ENCODE results near the gene FZD7. TPM values are rescaled to one million over a fixed set of nuclear protein-coding genes. Genes with fewer than 3 reads are reported as not detected.

Gene FZD7
- polyA plus RNA-seq, 3 donors = 57.5 to 76.9 (median 71.4) TPM

DNA sequence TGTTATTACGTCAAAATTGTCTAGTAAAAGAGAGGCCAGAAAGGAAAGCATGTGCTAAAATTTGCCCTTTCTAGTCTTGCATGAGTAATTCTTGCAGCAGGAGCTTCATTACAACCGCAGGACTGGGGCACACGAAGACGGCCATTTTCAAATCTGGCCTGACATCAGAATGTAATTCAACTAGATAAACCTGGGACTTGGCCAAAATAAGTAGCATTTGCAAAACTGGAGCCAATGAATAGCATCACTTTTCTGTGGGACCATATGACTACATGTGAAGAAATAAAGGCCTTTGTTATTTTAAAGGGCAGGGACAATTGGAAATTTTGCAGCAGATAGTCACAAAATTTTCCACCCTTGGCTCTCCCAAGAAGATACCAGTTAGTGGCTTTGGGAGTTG lies 3.0 kb upstream of the FZD7 start:
- no peak for DNase-seq (ENCODE audit: extremely low read depth in 1 of 11, low read depth in 9 of 11, low spot score in 4 of 11)

DNA sequence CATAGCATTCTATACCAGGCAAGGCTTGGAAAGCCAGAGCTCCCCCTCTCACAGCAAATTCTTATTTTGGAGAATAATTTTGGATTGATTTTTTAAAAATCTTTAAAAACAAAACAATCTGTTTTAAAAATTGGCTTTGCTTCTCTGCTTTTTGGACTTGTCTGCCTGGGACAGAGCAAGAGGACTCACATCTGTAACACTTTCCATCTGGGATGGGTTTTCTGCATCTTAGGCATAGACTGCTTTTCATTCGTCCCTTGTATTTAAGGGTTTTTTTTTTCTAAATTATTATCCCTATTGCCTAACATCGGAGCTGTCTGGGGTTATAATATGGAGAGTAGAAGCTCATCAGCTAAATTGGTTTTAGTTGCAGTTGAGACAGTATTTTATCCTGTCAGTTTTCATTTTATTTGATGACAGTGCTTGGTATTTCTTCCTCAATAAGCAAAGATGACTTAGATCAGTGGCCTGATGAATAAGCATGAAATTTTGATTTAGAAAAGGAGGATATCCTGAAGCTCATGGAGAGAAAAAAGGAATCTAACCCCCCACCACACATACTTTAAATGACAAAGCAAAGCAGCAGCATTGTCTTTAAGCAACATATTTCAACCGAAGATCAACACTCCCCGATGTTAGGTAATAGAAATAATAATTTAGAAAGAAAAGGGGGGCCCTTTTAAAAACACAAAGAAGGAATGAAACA lies 2.3 kb upstream of the FZD7 start:
- DNase-seq (ENCODE audit: extremely low read depth in 1 of 11, low read depth in 9 of 11, low spot score in 4 of 11) = no peak

DNA sequence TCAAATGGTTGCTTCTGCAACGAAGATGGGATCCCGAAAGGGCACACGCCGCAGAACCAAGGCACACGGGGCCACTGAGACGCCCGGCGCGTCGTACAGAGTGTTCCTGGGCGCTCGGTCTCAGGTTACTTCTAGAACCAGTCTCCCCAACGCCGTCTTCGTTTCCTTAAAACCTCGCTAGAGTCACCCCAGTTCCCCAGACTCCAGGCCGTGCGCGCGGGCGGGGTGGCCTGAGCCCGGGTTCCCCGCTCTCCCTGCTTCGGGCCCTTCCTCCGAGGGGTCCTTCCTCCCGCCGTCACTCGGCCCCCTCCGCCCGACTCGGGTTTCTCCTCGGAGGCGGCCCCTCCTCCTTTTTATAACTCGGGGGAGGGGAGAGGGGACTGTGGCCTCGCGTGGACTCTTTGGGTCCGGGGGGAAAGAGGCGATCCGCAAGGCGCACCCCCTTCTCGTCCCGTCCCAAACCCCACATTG lies 774 bp upstream of the FZD7 start:
- peak in 6 of 11 donors; percentile 64 to 82 (median 72) for DNase-seq (ENCODE audit: extremely low read depth in 1 of 11, low read depth in 9 of 11, low spot score in 4 of 11)

DNA sequence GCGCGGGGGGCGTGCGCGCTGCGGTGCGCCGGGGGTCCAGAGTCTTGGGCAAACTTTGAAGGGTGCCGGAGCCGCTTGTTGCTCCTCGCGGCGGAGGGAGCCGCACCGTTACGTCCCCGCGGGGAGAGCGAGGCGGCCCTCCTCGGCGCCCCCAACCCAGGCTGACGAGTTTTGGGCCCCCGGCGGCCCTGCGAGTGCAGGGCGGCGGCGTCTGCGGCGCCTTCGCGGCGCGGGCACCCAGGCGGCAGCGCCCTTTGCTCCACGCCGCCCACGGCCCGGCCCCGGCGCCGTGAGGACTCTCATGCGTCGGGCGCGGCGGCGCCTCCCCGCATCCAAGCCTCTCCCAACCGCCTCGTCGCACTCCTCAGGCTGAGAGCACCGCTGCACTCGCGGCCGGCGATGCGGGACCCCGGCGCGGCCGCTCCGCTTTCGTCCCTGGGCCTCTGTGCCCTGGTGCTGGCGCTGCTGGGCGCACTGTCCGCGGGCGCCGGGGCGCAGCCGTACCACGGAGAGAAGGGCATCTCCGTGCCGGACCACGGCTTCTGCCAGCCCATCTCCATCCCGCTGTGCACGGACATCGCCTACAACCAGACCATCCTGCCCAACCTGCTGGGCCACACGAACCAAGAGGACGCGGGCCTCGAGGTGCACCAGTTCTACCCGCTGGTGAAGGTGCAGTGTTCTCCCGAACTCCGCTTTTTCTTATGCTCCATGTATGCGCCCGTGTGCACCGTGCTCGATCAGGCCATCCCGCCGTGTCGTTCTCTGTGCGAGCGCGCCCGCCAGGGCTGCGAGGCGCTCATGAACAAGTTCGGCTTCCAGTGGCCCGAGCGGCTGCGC lies 814 bp downstream of the FZD7 start:
- no peak for DNase-seq (ENCODE audit: extremely low read depth in 1 of 11, low read depth in 9 of 11, low spot score in 4 of 11)

DNA sequence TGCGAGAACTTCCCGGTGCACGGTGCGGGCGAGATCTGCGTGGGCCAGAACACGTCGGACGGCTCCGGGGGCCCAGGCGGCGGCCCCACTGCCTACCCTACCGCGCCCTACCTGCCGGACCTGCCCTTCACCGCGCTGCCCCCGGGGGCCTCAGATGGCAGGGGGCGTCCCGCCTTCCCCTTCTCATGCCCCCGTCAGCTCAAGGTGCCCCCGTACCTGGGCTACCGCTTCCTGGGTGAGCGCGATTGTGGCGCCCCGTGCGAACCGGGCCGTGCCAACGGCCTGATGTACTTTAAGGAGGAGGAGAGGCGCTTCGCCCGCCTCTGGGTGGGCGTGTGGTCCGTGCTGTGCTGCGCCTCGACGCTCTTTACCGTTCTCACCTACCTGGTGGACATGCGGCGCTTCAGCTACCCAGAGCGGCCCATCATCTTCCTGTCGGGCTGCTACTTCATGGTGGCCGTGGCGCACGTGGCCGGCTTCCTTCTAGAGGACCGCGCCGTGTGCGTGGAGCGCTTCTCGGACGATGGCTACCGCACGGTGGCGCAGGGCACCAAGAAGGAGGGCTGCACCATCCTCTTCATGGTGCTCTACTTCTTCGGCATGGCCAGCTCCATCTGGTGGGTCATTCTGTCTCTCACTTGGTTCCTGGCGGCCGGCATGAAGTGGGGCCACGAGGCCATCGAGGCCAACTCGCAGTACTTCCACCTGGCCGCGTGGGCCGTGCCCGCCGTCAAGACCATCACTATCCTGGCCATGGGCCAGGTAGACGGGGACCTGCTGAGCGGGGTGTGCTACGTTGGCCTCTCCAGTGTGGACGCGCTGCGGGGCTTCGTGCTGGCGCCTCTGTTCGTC lies 1.7 kb downstream of the FZD7 start:
- DNase-seq (ENCODE audit: extremely low read depth in 1 of 11, low read depth in 9 of 11, low spot score in 4 of 11) = peak in 4 of 11 donors; percentile 65 to 67 (median 66)

DNA sequence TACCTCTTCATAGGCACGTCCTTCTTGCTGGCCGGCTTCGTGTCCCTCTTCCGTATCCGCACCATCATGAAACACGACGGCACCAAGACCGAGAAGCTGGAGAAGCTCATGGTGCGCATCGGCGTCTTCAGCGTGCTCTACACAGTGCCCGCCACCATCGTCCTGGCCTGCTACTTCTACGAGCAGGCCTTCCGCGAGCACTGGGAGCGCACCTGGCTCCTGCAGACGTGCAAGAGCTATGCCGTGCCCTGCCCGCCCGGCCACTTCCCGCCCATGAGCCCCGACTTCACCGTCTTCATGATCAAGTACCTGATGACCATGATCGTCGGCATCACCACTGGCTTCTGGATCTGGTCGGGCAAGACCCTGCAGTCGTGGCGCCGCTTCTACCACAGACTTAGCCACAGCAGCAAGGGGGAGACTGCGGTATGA lies 2.3 kb downstream of the FZD7 start:
- no peak for DNase-seq (ENCODE audit: extremely low read depth in 1 of 11, low read depth in 9 of 11, low spot score in 4 of 11)

DNA sequence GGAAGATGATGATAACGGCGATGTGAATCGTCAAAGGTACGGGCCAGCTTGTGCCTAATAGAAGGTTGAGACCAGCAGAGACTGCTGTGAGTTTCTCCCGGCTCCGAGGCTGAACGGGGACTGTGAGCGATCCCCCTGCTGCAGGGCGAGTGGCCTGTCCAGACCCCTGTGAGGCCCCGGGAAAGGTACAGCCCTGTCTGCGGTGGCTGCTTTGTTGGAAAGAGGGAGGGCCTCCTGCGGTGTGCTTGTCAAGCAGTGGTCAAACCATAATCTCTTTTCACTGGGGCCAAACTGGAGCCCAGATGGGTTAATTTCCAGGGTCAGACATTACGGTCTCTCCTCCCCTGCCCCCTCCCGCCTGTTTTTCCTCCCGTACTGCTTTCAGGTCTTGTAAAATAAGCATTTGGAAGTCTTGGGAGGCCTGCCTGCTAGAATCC lies 3.0 kb downstream of the FZD7 start:
- no peak for DNase-seq (ENCODE audit: extremely low read depth in 1 of 11, low read depth in 9 of 11, low spot score in 4 of 11)

DNA sequence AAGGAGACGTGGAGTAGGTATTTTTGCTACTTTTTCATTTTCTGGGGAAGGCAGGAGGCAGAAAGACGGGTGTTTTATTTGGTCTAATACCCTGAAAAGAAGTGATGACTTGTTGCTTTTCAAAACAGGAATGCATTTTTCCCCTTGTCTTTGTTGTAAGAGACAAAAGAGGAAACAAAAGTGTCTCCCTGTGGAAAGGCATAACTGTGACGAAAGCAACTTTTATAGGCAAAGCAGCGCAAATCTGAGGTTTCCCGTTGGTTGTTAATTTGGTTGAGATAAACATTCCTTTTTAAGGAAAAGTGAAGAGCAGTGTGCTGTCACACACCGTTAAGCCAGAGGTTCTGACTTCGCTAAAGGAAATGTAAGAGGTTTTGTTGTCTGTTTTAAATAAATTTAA lies 3.4 kb downstream of the FZD7 start:
- DNase-seq (ENCODE audit: extremely low read depth in 1 of 11, low read depth in 9 of 11, low spot score in 4 of 11) = no peak

DNA sequence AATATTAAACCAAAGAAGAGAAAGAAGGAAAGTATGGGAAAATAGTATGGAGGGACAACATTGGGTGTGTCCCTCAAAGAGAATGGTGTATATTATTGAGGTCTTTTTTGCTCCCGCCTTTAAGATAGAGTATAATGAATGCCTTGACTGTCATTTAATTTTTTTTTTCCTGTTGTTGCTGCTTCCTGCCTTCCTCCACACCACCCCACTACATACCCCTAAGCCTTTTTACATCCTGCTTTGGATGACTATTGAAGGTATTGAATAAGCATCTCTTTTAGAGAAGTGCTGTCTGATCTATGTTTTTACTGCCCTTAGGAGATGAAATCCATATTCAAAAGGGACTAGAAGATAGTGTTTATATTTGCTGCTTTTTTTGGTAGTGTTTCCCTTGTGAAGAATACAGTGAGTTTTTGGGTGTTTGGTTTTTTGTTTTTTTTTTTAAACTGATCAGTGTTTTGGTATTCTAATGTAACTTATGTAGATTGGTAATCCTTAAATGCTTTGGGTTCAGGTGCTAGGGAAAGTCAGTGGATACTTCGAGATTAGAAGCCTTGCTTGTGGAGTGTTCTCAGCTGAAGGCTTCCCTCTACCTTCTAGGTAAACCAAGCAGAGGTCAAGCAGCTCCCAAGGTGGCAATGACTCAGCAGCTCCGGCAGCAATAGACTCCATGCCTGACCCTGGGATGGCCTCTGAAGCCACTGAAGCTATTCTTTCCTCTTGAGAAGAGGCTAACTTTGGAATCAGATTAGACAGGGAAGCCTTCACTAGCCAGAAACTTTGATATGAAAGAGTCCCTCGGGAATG lies 5.0 kb downstream of the FZD7 start:
- DNase-seq (ENCODE audit: extremely low read depth in 1 of 11, low read depth in 9 of 11, low spot score in 4 of 11) = no peak

DNA sequence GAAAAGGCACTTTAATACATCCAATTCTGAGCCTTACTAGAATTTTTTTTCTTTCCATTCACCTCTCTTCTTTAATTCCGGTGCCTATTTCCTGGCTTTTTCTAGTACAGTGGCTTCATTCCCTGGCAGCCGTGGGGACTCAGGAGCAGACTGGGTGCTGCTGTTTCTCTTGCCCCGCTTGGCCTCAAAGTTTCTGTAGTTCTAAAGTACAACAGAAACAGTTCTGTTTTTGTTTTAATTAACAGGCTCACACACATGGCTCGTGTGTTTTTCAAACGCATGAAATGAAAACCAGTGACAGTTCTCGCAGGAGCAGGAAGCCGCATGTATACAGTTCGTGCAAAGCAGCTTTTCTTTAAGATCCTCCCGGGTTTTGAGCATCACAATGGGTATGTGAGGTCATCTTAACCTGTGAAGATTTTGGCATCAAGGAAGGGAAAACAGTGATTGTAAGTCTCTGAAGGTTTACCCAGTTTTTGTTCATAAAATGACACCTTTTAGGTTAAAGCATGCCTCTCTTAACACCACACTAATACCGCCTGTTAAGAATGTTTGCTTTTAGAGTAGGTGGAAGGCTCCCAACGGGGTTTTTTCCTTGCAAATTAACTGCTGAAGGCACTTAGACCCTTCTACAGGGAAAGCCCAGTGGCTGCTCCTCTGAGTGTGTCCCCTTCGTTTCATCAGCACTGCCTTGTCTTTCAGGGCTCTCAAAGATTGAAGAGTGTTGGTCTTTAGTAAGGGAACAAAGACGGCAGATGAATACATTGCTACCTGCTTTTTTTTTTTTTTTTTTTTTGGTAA lies 5.8 kb downstream of the FZD7 start:
- no peak for DNase-seq (ENCODE audit: extremely low read depth in 1 of 11, low read depth in 9 of 11, low spot score in 4 of 11)

DNA sequence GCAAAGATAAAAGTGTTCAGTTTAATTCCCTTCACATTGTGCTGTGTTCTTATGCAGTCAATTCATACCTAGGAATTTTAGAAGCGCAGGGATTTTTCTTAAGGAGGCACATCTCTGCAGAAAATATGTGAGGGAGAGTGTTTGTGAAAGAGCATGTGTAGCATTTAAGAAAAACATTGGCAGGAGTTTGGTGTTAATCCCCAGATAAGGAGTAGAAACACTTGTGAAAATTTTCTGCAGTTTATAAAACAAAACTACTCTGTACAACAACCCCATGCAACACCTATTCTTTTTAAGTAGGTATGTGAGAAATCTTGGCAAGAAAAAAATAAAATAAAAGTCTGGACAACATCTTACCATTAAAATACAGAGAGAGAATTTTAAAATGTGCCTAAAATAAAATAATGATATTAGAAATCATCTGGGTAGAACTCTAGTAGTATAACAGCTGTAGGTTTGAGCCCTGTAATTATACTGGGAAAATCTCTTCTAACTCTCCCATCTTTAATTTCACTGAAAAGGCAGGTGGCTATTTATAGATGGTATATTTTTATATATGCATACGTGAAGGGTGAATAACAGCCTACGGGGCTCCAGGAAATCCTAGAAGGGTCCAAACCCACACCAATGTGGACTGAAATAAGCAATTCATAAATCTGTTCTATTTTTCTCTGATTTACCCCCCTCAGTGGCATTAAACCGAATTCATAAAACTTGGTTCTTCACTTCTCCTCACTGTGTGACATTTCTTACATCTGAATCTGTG lies 6.6 kb downstream of the FZD7 start:
- DNase-seq (ENCODE audit: extremely low read depth in 1 of 11, low read depth in 9 of 11, low spot score in 4 of 11) = no peak

DNA sequence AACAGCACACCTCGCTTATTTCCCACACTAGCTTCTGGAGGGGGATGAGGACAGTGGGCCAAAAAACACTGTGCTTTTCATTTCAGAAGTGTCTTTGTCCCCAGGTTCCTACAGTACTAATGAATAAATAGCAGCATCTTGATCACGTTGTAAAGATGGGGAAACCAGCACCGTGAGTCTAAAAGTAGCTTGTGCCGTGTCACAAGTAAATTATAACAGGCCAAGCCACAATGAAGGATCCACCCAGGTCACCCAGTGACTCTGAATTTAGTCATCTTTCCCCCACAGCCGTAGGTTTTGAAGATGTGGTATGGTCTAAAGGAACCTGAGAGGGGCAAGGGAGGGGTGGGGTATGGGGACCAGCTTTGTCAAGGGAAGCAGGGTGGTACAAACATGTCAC lies 8.8 kb downstream of the FZD7 start:
- DNase-seq (ENCODE audit: extremely low read depth in 1 of 11, low read depth in 9 of 11, low spot score in 4 of 11) = no peak

DNA sequence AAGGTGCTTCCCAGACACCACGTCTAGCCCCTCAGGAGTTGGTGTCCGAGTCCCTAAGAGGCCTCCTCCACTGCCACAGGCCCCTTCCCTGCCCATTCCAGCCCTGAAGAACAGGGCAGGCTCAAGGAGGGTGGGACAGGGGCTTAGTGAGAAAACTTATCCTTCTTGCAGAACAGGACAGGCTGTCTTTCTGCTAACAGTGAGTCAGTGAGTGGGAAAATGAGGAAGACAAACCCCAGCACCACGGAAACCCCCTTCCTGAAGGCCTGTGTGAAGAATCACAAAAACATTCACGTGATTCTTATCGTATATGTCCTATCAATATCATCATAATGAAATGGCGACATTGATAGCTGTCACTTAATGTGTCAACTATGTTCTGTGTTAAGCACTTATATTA lies 9.8 kb downstream of the FZD7 start:
- no peak for DNase-seq (ENCODE audit: extremely low read depth in 1 of 11, low read depth in 9 of 11, low spot score in 4 of 11)

DNA sequence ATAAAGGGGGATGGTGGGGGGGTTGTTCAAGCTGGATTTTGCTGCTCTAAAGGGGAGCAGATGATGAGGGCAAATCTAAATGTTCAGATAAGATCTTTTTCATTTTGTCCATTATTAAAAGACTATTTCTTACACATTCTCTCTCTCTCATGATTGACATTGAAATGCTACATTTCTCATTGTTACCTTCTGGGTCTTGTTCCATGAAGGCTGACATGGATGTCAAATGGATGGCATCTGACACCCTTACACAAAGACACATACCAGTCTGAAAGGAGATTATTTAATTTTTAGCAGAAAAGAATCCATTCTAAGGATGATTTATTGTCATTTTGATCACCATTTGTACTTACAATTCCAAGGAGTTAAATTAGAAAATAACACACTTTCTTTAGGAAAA lies 11.1 kb downstream of the FZD7 start:
- no peak for DNase-seq (ENCODE audit: extremely low read depth in 1 of 11, low read depth in 9 of 11, low spot score in 4 of 11)

DNA sequence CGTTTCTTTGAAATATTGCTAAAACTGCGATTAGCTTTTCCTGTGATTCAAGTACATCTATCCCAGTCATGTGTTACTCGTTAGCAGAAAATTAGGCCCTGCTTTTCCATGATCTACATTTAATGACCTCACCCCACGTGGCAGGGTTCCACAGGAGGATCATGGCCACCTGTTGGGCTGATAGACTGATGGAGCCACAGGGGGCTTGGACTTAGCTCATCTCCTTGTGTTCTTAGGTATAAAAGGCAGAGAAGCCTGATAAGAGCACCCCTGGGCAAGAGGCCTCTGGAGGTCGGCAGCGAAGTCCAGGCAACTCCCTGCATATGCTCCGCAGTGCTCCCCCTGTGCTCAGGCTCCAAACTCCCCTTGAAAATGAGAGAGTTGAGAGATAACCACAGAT lies 12.9 kb downstream of the FZD7 start:
- no peak for DNase-seq (ENCODE audit: extremely low read depth in 1 of 11, low read depth in 9 of 11, low spot score in 4 of 11)

DNA sequence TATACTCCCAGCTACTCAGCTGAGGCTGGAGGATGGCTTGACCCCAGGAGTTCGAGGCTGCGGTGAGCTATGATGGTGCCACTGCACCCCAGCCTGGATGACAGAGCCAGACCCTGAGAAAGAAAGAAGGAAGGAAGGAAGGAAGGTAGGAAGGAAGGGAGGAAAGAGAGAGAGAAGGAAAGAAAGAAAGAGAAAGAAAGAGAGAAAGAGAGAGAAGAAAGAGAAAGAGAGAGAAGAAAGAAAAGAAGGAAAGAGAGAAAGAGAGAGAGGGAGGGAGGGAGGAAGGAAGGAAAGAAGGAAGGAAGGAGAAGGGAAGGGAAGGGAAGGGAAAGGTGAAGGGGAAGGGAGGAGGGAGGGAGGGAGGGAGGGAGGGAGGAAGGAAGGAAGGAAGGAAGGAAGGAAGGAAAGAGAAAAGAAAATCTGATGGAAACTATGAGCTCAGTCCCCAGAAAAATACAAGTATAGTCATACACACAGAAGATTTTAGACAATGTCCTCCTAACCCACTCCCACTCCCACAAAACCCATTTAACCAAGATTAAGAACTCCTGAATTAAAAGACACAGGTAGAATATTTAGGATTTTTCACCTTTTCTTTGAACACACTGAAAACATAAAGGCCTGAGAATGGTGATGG lies 15.6 kb downstream of the FZD7 start:
- DNase-seq (ENCODE audit: extremely low read depth in 1 of 11, low read depth in 9 of 11, low spot score in 4 of 11) = no peak

DNA sequence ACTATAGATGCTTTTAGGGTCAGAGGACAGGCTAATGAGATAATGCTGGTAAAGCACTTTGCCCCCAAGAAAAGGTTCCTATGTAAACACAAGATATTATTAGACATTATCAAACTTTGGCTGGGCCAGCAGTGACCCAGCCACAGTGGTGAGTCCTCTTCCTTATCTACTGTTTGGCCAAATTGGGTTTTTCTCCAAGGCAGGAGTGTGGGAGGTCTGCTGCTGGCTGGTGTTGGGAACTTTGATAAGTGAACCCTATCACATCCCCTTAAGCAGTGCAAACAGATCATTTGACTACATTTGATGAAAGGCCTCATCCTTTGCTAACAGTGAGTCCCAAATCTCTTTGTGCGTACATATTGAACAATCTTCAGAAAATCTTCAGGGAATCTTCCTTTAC lies 16.2 kb downstream of the FZD7 start:
- DNase-seq (ENCODE audit: extremely low read depth in 1 of 11, low read depth in 9 of 11, low spot score in 4 of 11) = no peak

All from renal cortex interstitium (tissue), 11 donors.